ENCODE data around the gene LRP8. TPM values are rescaled to one million over a fixed set of nuclear protein-coding genes. Genes with fewer than 3 reads are reported as not detected.
A peak's percentile ranks its signal among the peaks of the same experiment; 100 is the strongest.

The LRP8 gene
- total and polyA plus RNA-seq, 9 of the 15 experiments (the other 6 are each of a cell fraction or from before 2014, with no cell fraction given): 7.1 to 56.1 (median 31.3) TPM

GRCh38 chr1:53195246-53196016, 132.4 kb downstream of the LRP8 start:
- BruUV-seq (replicated peaks): no TSS peak
- no peak overlapping the region for H3K4me3 ChIP-seq
- no peaks in the 10 kb centered on the region for H3K9me3 ChIP-seq (replicated peaks; ENCODE audit: control insufficient read depth, insufficient read depth, low read depth, low read length)
- intact Hi-C loops (cut with micrococcal nuclease) (loop anchor here (10.0 kb wide), 1 partner anchor 199 kb away; no protein-coding TSS in a partner anchor), in situ Hi-C loops (cut with MboI) (loop anchor here (25.0 kb wide), 1 partner anchor 283 kb away; the partner anchor contains the start of gene ECHDC2)
- ATAC-seq (no peak), DNase-seq (ENCODE audit: extremely low read depth in 1 of 4, low spot score in 3 of 4) (no peak), FAIRE-seq (no peak)
- peaks cover 16 to 21% of the 10 kb centered on the region in 2 experiments for H3K4me1 ChIP-seq (replicated peaks in 1 of 2; ENCODE audit: control insufficient read depth in 2 of 2, insufficient read depth in 2 of 2, low read length in 2 of 2)
- H3K79me2 ChIP-seq (ENCODE audit: control insufficient read depth, insufficient read depth, low read length): peaks cover 17% of the 10 kb centered on the region
- no peaks in the 10 kb centered on the region for H4K20me1 ChIP-seq (replicated peaks; ENCODE audit: control insufficient read depth, insufficient read depth, low read length)
- 0 out of 3 replicates have a peak, but pooled peaks cover 6% of the 10 kb centered on the region for H3K36me3 ChIP-seq (ENCODE audit: control insufficient read depth, insufficient read depth, low read length)
- peak overlapping the region in 1 of 2 experiments; percentile 93; a peak in 2 of 4 replicates for H3K9ac ChIP-seq (ENCODE audit: insufficient read depth in 1 of 2, low read depth in 2 of 2, low read length in 2 of 2)
- no peaks in the 10 kb centered on the region for H3K27me3 ChIP-seq (ENCODE audit: control insufficient read depth in 2 of 2, insufficient read depth in 2 of 2, low read length in 2 of 2)
- ChIA-PET CTCF (ENCODE audit: low intra/inter-chr PET ratio) (no interaction called here), POLR2A (interaction anchor here (0.5 to 2.0 kb wide), 10 partner anchors 9 to 131 kb away, joined by 3 to 13 read pairs (median 3); no protein-coding TSS in a partner anchor)
- no peaks in the 10 kb centered on the region for H3K9me1 ChIP-seq (ENCODE audit: control insufficient read depth, insufficient read depth, low read length)
- peak overlapping the region; percentile 10; the same call in 1 of the 3 replicates for H3K27ac ChIP-seq (ENCODE audit: extremely low read depth, low read depth, low read length)
- H2AFZ ChIP-seq (ENCODE audit: low read depth, low read length): peak overlapping the region; percentile 90
- peak overlapping the region; percentile 96 for H3K4me2 ChIP-seq (ENCODE audit: insufficient read depth, low read length)
- WGBS (ENCODE audit: insufficient coverage, low coverage, missing lambda C conversion rate): 60% methylated on average over 11 of the region's 11 CpGs
- TF ChIP-seq ASH1L (IDR thresholded peaks at IDR 0.05; ENCODE audit: borderline replicate concordance, low read depth, partially characterized antibody): no peak
- TF ChIP-seq NR3C1 (CRISPR knock-in tag; IDR thresholded peaks at IDR 0.05): no peak
- TF ChIP-seq BCOR (IDR thresholded peaks at IDR 0.05): peak; percentile 16; the same call in 1 of the 2 replicates
- TF ChIP-seq, protein P1, sequence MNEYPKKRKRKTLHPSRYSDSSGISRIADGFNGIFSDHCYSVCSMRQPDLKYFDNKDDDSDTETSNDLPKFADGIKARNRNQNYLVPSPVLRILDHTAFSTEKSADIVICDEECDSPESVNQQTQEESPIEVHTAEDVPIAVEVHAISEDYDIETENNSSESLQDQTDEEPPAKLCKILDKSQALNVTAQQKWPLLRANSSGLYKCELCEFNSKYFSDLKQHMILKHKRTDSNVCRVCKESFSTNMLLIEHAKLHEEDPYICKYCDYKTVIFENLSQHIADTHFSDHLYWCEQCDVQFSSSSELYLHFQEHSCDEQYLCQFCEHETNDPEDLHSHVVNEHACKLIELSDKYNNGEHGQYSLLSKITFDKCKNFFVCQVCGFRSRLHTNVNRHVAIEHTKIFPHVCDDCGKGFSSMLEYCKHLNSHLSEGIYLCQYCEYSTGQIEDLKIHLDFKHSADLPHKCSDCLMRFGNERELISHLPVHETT (CRISPR knock-in tag; conservative IDR thresholded peaks at IDR 0.05 in 1 of 2, IDR thresholded peaks at IDR 0.05 in 1 of 2): no peak
- no peak for TF ChIP-seq PHF8 (IDR thresholded peaks at IDR 0.05; ENCODE audit: borderline replicate concordance, low read length)
- TF ChIP-seq MED1 (CRISPR knock-in tag; IDR thresholded peaks at IDR 0.05; ENCODE audit: borderline replicate concordance): no peak
- TF ChIP-seq E2F3 (CRISPR knock-in tag; IDR thresholded peaks at IDR 0.05): no peak
- no peak for TF ChIP-seq STAG1 (CRISPR knock-in tag; IDR thresholded peaks at IDR 0.05; ENCODE audit: borderline replicate concordance)
- TF ChIP-seq CUX1 (CRISPR knock-in tag; IDR thresholded peaks at IDR 0.05): no peak

All from K562 (cell line).